OCI-LY3 (cell line): ENCODE data around the gene PDE8A.
"Not testable (repeated sequence)": the region's sequence is repeated elsewhere in the genome, so short reads cannot be mapped to it uniquely, and the experiment has no call there.

Experiments used
- H2AFZ ChIP-seq: fragments of 200-600, 300-600 bp; shearing (Covaris generic); 2 replicates; pipeline ENCODE4 v1.6.0; 2014; ENCODE audit warnings: antibody characterized with exemption, low read depth, low read length
- H3K27ac ChIP-seq: fragments of 200-600, 300-600 bp; sonication (generic); 2 replicates; pipeline ENCODE4 v1.5.1; 2014; ENCODE audit warnings: mild to moderate bottlenecking, low read length, moderate library complexity, mixed read lengths
- H3K27me3 ChIP-seq: fragments of 200-600, 300-600 bp; sonication (generic); 2 replicates; pipeline ENCODE4 v1.6.1; 2014; ENCODE audit warnings: low read depth, low read length, mixed read lengths
- H3K36me3 ChIP-seq: fragments of 200-600, 300-600 bp; sonication (generic); replicated peaks from 2 replicates; pipeline ENCODE3; 2014; ENCODE audit warnings: low read depth, low read length, mixed read lengths
- H3K4me1 ChIP-seq: fragments of 300-600, 200-600 bp; sonication (generic); 2 replicates; pipeline ENCODE4 v1.6.1; 2014; ENCODE audit warnings: low read length, mixed read lengths
- H3K4me2 ChIP-seq: fragments of 200-600, 300-600 bp; sonication (generic); 2 replicates; pipeline ENCODE4 v1.6.1; 2014; ENCODE audit warnings: low read length, mixed read lengths
- H3K4me3 ChIP-seq: fragments of 300-600, 200-600 bp; sonication (generic); 2 replicates; pipeline ENCODE4 v1.5.1; 2014; ENCODE audit warnings: antibody characterized with exemption, mild to moderate bottlenecking, low read length, moderate library complexity
- H3K79me2 ChIP-seq: fragments of 300-600, 200-600 bp; shearing (Covaris generic); 2 replicates; pipeline ENCODE4 v1.6.1; 2014; ENCODE audit warnings: mild to moderate bottlenecking, low read length, mixed read lengths
- H3K9ac ChIP-seq: fragments of 300-600, 200-600 bp; shearing (Covaris generic); 2 replicates; pipeline ENCODE4 v1.6.0; 2014; ENCODE audit warnings: mild to moderate bottlenecking, low read length, moderate library complexity
- H3K9me3 ChIP-seq: fragments of 200-600, 300-600 bp; shearing (Covaris generic); 2 replicates; pipeline ENCODE4 v1.6.1; 2014; ENCODE audit warnings: low read length, mixed read lengths; ENCODE audit not compliant: insufficient read depth
- H4K20me1 ChIP-seq: fragments of 200-600, 300-600 bp; sonication (generic); 2 replicates; pipeline ENCODE4 v1.6.1; 2016; ENCODE audit warnings: low read length, mixed read lengths; ENCODE audit not compliant: insufficient read depth
- EZH2phosphoT487 ChIP-seq: fragments of 200-600 bp; shearing (Covaris generic); IDR thresholded peaks from 2 replicates; pipeline ENCODE4 v1.6.1; 2018; ENCODE audit warnings: antibody characterized with exemption, mixed run types, low read depth
- TF ChIP-seq, protein P1 (sequence below): fragments of 200-600, 300-600 bp; sonication (generic); IDR thresholded peaks from 2 replicates; pipeline ENCODE4 v1.5.1; 2014; ENCODE audit warnings: antibody characterized with exemption, low read length, low read depth

Gene PDE8A

DNA sequence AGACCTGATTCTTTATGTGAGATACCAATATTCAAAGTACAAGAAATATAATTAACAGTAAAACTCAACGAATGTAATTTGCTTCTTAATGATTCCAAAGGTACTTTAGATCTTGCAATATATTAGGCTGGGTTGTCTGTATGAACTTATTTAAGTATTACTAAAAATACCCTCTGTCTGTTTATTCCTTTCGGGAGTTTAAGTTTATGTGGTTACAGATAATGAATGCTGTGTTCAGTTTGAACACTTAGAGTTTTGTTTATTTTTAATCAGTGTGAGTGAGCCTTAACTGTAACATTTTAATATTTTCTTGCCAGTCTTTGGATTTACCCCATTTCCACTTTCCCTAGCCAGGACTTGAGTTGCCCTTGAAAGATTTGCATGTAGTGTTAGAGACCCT is 3.5 kb downstream of the PDE8A start:
- H3K36me3 ChIP-seq, result no peaks in the 10 kb centered on the region
- H3K4me1 ChIP-seq, result peaks cover 40% of the 10 kb centered on the region
- H3K4me2 ChIP-seq, result no peak overlapping the region
- H3K79me2 ChIP-seq, result peaks cover 76% of the 10 kb centered on the region
- no peak overlapping the region for H3K4me3 ChIP-seq
- no peak overlapping the region for H2AFZ ChIP-seq
- H4K20me1 ChIP-seq, result peaks cover 43% of the 10 kb centered on the region
- H3K27me3 ChIP-seq, result no peaks in the 10 kb centered on the region
- no peak overlapping the region for H3K27ac ChIP-seq
- no peak overlapping the region for H3K9ac ChIP-seq
- TF ChIP-seq, protein P1, sequence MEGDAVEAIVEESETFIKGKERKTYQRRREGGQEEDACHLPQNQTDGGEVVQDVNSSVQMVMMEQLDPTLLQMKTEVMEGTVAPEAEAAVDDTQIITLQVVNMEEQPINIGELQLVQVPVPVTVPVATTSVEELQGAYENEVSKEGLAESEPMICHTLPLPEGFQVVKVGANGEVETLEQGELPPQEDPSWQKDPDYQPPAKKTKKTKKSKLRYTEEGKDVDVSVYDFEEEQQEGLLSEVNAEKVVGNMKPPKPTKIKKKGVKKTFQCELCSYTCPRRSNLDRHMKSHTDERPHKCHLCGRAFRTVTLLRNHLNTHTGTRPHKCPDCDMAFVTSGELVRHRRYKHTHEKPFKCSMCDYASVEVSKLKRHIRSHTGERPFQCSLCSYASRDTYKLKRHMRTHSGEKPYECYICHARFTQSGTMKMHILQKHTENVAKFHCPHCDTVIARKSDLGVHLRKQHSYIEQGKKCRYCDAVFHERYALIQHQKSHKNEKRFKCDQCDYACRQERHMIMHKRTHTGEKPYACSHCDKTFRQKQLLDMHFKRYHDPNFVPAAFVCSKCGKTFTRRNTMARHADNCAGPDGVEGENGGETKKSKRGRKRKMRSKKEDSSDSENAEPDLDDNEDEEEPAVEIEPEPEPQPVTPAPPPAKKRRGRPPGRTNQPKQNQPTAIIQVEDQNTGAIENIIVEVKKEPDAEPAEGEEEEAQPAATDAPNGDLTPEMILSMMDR, result no peak
- H3K9me3 ChIP-seq, result no peaks in the 10 kb centered on the region

DNA sequence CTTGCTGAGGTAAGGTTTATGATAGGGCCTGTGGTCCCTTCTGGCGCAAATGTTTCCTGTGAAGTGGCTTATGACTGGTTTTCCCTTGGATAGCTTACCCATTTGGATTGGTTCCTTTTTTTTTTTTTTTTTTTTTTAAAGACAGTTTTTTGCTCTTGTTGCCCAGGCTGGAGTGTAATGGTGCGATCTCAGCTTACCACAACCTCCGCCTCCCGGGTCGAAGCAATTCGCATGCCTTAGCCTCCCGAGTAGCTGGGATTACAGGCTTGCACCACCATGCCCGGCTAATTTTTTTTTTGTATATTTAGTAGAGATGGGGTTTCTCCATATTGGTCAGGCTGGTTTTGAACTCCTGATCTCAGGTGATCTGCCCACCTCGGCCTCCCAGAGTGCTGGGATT is 5.7 kb downstream of the PDE8A start:
- peaks cover 94% of the 10 kb centered on the region for H3K79me2 ChIP-seq
- H4K20me1 ChIP-seq, result peaks cover 57% of the 10 kb centered on the region
- not testable (repeated sequence) for H3K27me3 ChIP-seq, H3K4me2 ChIP-seq, H3K9me3 ChIP-seq, H2AFZ ChIP-seq, H3K36me3 ChIP-seq, H3K4me3 ChIP-seq, H3K9ac ChIP-seq, H3K27ac ChIP-seq
- peaks cover 56% of the 10 kb centered on the region for H3K4me1 ChIP-seq

DNA sequence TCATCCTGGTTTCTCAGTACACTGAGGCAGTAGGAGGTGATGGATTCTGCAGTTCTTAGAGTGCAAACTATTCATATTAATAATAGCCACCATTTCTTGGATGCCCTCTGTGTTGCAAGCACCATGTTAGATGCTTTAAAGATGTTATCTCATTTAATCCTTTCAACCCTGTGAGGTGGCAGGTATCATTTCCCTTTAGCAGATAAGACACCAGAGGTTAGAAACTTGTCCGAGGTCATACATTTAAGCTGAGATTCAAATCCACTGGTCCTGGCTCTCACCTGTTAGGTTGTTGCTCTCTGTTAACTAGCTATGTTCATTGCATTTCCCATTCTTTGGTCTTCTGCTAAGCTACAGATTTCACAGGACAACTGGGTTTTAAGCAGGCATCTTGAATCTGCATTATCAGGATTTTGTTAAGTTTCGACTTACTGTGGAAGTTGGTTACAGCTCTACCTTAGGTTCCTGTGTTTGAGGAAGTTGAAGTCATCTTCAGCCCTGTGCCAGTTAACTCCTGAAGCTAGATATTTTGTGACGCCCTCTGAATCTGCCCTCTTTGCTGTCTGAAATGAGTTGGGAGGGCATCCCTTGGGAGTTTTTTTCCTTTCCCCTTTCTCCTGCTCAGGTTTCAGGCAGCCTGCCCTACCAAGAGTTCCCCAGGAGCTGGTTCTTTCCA is 6.4 kb downstream of the PDE8A start:
- Histone ChIP-seq H3K9ac (peak overlapping the region; percentile 5; the same call in 1 of the 2 replicates), H3K36me3 (no peaks in the 10 kb centered on the region), H4K20me1 (peaks cover 62% of the 10 kb centered on the region), H3K27me3 (no peaks in the 10 kb centered on the region), H3K4me3 (peak overlapping the region; percentile 28), H2AFZ (no peak overlapping the region), H3K27ac (peak overlapping the region; percentile 56), H3K4me1 (peaks cover 51% of the 10 kb centered on the region), H3K9me3 (no peaks in the 10 kb centered on the region), H3K79me2 (peaks cover 91% of the 10 kb centered on the region), H3K4me2 (peak overlapping the region; percentile 75)
- TF ChIP-seq, protein P1, result no peak

DNA sequence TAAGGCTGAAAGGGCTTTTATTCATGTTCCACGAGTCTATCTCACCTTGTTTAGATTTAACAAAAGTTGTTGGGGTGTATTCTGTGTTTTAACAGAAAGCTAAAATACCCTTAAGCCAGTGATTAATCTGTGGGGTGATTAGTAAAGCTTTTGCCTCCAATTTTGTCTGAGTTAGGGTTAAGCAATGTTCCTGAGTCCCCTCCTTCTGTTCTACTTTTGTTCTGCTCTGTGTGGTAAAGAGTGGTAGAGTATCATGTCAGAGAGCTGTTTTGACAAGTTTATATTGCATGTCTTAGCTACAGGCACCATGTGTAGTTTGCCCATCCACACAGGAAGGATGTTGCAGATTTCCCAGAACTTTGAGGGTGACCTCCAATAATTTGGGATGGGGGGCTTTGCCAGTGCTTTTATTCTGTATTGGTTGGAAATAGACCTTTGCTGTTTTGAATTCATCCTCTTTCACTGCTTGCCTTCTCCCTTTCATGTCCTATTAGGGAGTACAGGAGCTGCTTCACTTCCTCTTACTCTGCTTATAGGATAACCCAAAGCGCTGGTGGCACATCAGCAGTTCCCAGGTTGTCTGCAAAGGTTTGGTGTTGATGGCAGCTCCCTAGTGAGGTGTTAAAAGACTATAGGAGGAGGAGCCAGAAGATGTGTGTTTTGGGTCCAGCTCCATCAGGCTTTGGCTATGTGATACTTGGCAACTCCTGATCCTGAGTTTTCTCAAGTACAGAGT is 7.4 kb downstream of the PDE8A start:
- peaks cover 43% of the 10 kb centered on the region for H3K4me1 ChIP-seq

More for the DNA sequence above, 7.4 kb downstream of the PDE8A start:
- H3K4me2 ChIP-seq, result peak overlapping the region; percentile 75
- peaks cover 83% of the 10 kb centered on the region for H3K79me2 ChIP-seq
- no peaks in the 10 kb centered on the region for H3K27me3 ChIP-seq
- no peaks in the 10 kb centered on the region for H3K36me3 ChIP-seq
- peak overlapping the region; percentile 56 for H3K27ac ChIP-seq
- H3K4me3 ChIP-seq, result no peak overlapping the region
- H3K9ac ChIP-seq, result peak overlapping the region; percentile 0; the same call in 1 of the 2 replicates
- peaks cover 54% of the 10 kb centered on the region for H4K20me1 ChIP-seq
- no peak overlapping the region for H2AFZ ChIP-seq
- no peak for TF ChIP-seq EZH2phosphoT487
- TF ChIP-seq, protein P1, result no peak
- no peaks in the 10 kb centered on the region for H3K9me3 ChIP-seq
